Measurements from ENCODE around the gene NEK6.
A peak's percentile ranks its signal among the peaks of the same experiment; 100 is the strongest.

The NEK6 gene

DNA sequence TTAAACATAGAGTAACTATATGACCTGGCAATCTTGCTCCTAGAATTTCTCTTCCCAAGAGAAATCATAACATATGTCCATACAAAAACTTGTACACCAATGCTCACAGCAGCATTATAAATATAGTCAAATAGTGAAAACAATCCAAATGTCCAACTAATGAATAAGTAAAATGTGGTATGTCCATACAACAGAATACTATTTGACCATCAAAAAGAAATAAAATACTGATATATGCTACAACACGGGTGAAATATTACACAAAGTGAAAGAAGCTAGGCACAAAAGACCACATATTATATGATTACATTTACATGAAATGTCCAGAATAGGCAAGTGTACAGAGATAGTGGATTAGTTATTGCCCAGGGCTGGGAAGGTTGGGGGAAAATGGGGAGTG, 116.1 kb downstream of the NEK6 start:
- no peak for DNase-seq (ENCODE audit: low spot score)

DNA sequence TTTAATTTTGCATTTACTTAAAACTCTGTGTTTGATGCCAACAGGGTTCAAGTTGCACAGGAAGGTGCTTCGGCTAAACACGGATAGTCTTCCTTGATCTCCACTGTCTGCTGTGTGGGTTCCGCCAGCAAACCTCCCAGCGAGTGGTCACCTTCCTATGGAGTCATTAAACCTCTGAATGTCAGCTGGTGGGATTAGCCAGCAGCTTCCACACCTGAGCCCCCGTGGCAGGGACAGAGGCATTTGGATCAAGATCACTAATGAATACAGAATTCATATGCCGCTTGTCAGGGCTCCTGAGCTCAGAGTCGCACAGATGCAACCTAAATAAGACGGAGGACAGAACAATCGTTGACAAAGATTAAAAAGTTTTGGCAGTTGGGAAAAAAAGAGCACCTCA, 118.0 kb downstream of the NEK6 start:
- no peak for DNase-seq (ENCODE audit: low spot score)

DNA sequence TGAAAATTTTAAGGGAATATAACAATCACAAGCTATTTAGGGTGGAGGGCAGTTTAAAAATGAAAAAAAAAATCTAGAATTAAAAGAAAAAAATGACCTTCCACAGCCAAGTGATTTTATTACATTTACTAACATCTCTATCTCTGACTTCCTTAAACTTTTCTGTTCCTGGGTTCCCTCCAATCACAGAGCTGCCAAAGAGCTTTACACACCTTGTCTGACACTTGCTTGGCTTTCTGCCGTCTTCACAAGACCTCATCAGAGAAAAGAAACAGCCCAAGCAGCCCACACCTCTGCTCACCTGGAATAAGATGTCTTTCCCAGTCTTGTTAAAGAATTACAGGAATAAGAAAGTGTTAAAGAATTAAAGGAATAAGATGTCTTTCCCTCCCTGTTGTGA, 118.6 kb downstream of the NEK6 start:
- no peak for DNase-seq (ENCODE audit: low spot score)

DNA sequence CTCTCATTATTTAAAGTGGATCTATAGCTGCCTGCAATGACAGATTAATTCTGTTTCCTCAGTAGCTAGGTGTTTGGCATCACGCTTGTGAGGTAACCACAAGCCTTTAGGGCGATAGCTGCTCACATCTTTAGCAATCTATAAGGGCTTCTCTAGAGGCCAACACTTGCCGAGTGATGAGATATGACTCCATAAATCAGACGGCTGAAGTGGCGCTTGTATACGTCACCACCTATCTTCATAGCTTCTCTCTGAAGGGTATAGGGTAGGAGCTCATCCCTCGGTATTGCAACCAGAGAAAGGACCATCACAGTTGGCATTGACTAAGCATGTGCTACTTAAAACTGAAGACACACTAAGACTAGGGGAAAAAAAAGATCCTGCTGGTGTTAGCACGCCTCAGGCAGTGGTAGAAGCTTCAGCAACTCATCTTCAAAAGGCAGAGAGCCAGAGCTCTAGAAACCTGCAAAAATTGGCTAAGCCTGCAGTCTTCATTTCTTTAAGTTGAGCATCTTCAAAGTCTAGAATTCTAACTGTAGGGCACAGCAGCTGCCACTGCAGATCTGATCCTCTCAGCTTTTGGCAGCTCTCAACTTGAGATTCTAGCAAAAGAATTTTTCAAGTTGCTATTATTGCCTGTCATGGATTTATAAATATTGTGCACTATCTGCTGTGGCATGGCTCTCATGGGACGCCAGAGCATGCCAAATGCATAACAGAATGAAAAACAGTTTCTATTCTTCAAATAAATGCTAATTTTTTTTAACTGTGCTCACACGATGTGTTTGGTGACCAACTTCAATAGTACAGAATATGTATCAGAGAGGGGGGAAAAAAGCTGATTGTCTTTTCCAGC, 120.0 kb downstream of the NEK6 start:
- no peak for DNase-seq (ENCODE audit: low spot score)

DNA sequence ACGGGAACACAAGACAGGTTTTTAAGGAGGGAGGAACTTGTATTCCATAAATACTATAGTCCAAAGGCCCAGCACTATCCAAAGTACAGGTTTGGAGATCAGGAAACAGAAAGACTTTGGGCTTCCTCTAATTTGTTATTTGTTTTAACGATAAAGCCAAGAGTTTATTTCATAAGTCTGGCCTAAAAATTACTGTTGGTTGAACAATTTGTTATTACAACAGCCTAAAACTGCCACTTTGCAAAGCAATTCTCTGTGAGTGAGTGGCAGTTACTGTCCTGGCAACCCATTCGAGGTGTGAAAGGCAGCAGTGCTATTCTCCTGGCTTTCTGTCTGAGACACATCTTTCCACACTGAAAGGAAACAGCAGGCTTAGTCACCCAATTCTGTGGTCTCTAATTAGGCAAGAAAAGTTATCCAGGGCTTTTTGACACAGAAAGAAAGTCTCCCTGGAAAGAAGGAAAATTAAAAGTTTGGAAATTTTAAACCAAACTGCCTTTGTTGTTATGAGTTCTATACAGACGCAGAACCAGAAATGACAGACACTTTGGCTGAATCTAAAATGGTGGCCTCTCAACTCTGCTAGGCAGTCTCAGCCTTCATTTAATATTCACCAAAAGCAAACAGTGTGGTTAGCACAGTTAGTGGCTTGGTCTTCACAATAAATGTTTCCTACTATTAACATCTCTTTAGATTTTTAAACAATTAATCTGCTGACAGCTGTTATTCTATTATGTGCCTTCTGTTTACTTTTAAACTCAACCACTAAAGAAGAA, 123.6 kb downstream of the NEK6 start:
- DNase-seq (ENCODE audit: low spot score) = no peak

DNA sequence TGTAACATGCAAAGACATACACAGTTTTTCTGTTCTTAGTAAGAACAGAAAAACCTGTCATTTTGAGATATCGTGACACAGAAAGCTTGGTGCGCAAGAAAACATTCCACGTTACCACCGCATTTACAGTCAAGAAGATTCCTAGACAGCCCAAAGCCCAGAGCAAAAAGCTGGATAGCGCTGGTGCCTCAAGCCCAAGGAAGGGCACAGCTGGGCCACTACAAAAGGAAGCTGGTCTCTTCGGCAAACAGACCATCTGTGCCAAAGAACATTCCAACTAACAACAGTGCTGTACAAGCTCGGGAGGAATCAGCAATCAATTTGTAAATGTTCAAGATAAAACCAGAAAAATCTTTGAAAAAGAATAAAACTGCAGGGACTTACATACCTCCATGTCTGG, 126.5 kb downstream of the NEK6 start:
- no peak for DNase-seq (ENCODE audit: low spot score)

DNA sequence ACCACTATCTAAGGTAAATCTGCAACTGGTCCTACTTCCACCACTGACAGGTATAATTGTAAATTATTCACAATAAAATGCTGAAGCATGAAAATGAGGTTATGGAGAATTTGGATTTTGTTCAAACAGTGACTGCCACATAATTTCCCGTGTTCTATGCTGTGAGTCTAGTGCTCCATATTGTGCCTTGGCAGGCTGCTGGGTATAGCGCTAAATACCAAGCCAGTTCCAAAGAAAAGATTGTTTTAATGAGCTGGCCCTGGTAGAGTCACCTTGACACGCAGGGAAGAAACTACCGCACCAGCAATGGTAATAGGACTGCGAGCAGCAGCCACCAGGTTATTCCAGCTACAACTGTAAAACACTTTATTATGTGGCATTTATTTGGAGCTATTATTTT, 127.1 kb downstream of the NEK6 start:
- DNase-seq (ENCODE audit: low spot score) = no peak

DNA sequence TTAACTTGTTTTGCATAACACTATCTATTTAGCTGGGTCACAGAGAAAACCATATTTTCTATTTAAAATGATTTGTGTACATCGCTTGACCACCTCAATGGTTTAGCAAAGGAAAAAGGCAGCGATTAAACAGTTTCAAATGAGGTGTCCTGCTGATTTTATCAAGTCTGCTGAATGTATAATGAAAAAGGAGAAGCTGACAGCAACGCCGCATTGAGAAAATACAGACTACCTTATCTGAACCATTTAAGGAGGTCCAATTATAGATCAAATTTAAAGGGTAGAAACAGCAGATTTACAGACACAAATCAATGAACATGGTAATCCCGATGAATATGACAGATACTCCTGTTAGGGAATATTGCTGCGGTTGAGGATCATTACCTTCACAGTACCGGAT, 127.9 kb downstream of the NEK6 start:
- no peak for DNase-seq (ENCODE audit: low spot score)

DNA sequence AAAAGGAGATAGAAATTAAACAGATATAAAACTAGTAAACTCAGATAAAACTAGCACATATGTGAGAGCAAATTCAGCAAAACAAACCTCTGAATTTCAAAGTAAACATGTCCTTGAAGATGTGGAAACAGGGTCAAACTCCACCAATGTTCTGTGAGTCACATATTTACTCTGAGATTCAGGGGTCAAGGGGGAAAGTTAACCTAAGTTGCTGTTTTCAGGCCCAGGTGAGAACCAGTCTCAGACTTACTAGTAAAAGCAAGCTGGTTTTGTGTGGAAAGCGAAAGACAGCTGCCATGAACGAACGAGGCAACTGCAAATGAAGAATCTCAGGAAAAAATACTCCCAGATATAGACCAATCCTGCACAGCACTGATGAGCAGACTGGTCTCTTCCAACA, 128.5 kb downstream of the NEK6 start:
- DNase-seq (ENCODE audit: low spot score) = no peak

DNA sequence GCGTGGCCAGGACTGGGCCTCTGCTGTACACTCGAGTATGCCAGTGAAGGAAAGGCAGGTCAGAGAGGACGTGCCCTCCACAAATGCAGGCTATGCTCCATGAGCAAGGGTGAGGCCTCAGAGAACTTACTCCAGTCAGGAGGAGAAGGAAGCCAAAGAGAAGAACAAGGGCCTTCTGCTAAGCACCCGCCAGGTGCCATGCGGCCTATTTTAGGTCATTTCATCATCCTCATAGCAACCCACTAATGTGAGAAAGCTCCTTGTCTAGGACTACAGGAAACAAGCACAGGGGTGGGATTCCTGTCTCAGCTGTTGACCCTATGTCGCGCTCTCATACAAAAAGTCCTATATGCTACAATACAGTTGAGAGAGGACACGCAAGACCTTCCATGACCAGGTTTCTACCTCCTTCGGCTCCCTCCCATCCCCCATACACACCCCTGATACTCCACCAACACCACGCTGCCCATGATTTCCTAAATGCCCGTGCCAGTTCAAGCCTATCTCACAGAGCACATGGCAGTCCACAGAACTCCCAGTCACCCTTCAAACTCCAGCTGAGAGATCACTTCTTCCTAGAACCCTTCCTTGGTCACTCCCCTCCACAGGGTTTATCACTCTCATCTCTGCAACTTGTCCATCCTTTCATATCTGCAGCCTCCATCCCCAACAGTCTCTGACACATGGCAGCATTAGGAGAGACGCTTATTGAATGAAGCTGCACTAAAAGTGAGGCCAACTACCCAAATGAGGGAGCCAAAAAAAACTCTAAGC, 130.7 kb downstream of the NEK6 start:
- no peak for DNase-seq (ENCODE audit: low spot score)

DNA sequence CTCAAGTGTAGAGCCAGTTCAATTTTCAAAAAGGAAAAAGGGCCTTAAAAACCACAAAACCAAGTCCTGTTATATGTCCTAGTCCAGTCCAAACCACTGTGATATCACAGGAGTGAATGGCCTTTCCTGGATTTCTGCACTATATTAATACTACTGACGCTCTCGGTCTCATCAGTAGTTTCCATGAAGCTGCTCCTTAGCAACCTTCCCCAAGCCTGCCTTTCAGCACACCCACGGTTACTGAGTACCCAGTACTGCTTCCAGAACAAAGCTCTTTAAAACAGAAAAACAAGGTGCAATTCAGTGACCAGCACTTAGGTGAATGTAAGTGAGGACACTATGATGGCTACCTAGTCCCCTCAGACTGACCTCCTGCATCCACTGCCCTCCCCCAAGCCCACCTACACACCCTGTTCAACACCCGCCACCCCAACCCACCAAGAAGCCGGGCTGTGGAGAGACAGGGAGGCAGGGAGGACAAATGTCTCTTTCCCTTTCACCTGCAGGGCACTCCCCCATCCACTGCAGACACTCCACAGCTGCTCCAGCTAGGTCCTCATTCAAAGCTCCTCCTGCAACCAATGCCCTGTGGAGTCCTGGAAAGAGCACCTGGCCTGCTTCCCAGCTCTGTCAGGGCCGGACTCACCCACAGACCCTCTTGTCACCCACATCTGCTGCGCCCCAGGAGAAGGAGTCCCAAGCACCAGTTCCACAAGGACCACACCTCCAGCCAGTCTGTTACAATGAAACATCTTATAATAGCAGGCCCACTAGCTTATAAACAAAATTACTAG, 131.6 kb downstream of the NEK6 start:
- no peak for DNase-seq (ENCODE audit: low spot score)

DNA sequence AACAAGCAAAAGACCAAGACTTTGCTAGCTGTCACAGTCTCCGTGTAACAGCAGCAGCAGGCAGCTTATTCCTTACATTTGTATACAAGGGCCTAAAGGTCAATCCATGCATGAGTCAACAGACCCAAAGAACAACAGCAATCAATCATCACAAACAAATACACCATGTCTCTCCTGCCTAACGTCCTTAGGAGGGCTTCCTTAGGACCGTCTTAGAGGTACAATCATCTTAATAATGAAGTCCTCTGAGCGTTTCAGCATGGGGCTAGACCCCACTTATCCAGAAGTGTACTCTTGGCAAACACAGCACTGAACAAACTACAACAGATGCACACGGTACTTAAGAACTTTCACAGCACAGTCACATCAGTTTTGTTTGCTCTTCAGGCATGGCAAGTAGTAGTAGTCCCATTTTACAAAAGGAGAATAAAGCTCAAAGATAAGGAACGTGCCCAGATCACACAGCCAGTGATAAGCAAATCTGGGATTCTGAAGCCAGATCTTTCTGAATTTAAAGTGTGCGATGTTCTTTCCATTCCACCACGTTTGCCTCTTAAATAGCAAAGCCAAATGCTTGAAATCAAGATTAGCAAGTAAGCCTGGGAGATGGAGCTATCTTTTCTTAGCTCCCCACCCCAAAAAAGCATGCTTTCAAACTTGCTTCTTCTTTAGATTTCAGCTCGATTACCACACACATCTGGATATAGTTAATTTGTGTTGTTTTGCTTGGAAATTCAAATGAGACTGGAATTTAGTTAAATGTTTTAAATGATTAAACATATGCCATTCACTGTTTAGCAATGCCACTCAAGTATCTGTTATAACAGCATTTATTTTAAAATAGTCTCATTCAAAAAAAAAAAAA, 133.3 kb downstream of the NEK6 start:
- no peak for DNase-seq (ENCODE audit: low spot score)

DNA sequence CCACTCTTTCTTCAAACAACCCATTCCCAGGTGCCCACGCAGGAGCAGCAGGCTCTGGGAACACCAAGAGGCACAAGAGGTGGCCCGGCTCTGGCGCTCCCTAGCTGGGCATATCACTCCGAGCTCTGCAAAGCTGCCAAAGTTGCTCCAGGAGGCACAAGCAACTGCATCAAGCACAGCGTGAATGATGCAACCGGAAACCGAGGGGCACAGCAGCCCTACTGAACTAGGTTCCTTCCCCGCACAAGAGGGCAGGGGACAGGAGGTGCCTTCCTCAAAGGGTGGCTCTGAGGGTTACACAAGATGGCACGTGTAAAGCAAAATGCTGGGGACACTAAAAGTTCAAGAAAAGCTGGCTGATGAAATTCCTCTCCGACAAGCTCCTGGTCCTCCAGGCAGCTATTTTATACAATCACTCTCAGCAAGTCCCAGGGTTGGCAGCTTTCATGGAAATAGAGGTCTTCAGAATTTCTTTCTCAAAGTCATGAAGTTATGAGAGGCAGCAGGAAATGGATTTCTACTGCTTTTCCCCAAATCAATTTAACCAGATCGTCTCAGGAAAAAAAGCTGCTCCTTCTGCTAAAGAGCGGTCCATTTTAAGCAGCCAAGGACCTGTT, 134.6 kb downstream of the NEK6 start:
- DNase-seq (ENCODE audit: low spot score) = no peak

DNA sequence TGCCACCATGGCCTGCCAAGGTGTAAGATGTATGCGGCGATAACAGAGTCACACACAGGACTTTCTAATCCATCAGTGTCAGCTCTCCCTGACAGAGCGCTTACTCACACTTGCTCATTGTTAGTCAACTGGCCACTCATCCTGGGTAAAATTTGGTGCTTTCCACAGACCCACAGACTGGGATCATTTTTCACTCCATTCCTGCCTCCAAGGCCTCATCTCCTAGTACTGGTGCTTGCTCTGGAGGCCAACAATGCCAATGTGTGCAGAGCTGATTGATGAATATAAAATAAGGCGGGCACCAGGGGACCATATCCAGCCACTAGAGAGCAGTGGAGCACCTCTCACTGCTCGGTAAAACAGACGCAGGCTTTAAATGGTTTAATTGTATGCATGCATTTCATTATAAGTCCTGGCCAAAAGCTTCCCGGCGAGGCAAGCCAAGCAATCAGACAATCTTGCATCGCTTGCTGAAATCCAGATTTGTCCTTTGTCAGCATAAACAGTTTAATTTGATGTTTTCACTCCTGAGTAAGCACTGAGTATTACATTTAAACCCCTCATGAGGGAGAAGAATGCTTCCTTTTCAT, 135.2 kb downstream of the NEK6 start:
- DNase-seq (ENCODE audit: low spot score) = peak; percentile 71

DNA sequence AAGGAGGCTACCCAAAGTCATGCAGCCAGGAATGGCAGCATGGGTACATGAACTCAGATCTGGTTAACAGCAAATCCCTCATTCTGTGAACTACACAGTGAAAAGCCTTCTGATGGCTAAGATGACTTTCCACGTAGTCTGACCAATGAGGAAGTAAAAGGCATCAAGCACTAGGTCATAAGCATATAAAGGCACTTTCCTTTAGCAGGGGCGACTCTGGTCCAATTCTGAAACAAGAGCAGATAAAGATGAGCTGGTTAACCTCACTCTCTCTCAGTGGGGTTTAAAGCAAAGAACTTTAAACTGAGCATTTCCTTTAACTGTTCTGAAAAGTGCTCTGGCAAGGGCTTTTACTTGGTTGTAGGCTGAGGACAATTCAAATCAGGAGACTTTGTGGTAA, 136.4 kb downstream of the NEK6 start:
- DNase-seq (ENCODE audit: low spot score) = no peak

DNA sequence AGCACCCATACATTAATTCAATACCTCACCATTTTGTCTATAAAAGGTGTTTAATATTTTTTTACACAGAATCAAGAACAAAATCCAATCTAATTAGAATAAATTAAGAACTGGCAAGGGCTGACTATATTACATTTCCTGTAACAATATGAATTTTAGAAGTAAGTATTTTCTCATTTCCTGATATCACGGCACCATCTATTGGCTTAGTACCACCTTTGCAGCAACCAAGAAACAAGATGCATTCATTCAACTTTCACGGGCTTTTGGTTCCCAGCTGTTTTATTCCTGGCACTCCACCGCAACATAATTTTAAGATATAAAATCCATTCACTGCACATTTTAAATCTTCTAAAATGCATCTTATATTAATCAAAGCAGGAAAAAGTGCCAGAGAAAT, 136.8 kb downstream of the NEK6 start:
- no peak for DNase-seq (ENCODE audit: low spot score)

DNA sequence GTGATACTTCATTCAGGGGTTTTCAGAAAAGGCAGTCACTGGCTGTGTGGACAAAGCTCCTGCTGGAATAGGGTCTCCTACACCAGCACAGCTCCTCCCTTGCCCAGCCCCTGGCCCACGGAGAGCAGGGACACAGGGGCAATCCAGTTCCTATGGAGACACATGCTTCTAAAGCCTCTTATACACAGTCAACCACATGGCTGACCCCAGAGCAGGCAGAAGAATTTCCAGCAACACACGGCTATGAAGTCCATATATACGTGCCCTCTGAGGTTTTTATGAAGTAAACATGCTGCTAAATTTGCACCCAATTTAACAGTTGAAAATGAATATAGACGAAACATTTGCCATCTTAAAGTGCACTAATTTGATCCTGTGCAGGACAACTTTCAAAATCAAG, 138.1 kb downstream of the NEK6 start:
- no peak for DNase-seq (ENCODE audit: low spot score)

DNA sequence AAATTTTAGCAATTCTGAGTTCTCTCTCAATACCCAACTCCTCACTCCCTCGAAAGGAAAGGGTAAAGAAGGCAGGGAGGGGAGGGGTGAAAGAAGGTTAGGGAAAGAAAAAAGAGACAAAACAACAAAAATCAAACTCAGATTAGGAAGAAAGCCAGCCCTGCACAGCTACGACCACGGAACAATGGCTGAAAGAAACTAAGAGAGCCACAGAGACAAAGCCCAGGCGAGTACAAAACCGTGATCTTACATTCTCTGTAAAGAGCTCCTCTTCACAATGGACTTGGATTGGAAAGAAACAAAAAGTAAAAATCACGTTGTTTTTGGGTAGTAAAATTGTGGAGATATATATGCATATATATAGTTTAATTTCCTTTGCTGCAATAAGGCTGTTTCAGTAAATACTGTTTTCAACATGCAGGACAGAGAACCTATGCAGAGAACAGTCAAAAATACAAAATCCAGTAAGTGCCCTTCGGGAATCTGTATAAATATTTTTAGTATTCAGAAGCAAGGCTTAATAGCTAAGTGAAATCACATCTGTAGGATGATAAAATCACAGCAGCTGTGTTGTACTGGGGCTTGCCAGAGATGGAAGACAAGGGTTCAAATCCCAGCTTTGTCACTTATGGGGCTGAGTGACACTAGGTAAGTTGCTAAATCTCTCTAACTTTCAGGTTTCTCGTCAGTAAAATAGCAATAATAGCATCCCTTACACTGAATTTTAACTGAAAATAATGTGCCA, 140.6 kb downstream of the NEK6 start:
- DNase-seq (ENCODE audit: low spot score) = no peak

DNA sequence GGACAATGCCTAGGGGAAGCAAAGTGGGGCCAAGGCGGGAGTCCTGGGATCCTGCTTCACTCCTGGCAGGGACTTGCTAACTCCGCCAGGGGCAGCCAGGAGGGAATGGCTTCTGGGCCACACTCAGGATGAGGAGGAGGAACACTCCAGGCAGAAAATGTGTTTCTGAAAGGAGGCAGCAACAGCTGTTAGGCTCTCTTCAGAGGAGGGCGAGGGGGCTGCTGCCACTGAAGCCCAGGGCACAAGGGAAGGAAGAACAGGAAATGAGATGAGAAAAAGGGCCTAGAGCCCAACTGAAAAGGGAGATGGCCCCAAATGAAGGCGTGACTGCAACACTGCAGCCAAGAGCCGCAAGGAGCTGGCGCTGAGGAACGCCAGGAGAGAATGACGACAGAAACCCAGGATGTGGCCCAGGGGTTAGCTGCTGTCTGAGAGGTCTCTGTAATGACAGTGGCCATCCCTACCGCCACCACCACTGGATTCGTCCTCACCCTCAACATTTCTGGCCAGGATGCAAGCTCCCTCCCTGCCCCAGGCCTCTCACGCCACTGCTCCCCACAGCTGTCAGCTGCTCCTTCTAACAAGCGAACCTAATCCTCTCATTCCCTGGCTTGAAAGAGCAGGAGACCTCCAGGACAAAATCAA, 141.7 kb downstream of the NEK6 start:
- DNase-seq (ENCODE audit: low spot score) = no peak

Data from hepatic stellate cell (primary cell).